ENCODE data around the gene CXCL1. TPM values are rescaled to one million over a fixed set of nuclear protein-coding genes. Genes with fewer than 3 reads are reported as not detected.

The CXCL1 gene
- total RNA-seq, 1 experiment from 2014 or later, result 21.4 TPM

- DNase-seq (ENCODE audit: low read depth), result peak; percentile 66
These were observed 47.9 kb downstream of the CXCL1 start for GRCh38 chr4:73917081-73917501.

GRCh38 chr4:73918058-73918457, 48.9 kb downstream of the CXCL1 start:
- no peak for DNase-seq (ENCODE audit: low read depth)

- DNase-seq (ENCODE audit: low read depth), result no peak
These were observed 50.5 kb downstream of the CXCL1 start for GRCh38 chr4:73919691-73920090.

Other genes starting within 250 kb of the CXCL1 start
- gene RASSF6, start 249.0 kb upstream of the CXCL1 start, total RNA-seq (2014; rRNA removed; shearing (Covaris generic)), result not detected in 2 replicates
- 166 and 198 TPM in 2 replicates for gene CXCL8, start 128.8 kb upstream of the CXCL1 start, total RNA-seq (2014; rRNA removed; shearing (Covaris generic))
- gene CXCL6, start 32.7 kb upstream of the CXCL1 start, total RNA-seq (2014; rRNA removed; shearing (Covaris generic)), result 0.06 TPM in 1 of 2 replicates, not detected in the other
- gene PF4V1, start 16.1 kb upstream of the CXCL1 start, total RNA-seq (2014; rRNA removed; shearing (Covaris generic)), result not detected in 2 replicates
- not detected in 2 replicates for gene PF4, start 112.6 kb downstream of the CXCL1 start, total RNA-seq (2014; rRNA removed; shearing (Covaris generic))
- gene PPBP, start 118.8 kb downstream of the CXCL1 start, total RNA-seq (2014; rRNA removed; shearing (Covaris generic)), result not detected in 2 replicates
- 0.77 TPM in 1 of 2 replicates, not detected in the other for gene CXCL5, start 129.3 kb downstream of the CXCL1 start, total RNA-seq (2014; rRNA removed; shearing (Covaris generic))
- gene CXCL3, start 169.3 kb downstream of the CXCL1 start, total RNA-seq (2014; rRNA removed; shearing (Covaris generic)), result 0.63 and 1.8 TPM in 2 replicates
- gene CXCL2, start 229.8 kb downstream of the CXCL1 start, total RNA-seq (2014; rRNA removed; shearing (Covaris generic)), result 1.0 and 1.1 TPM in 2 replicates

All from Daoy (cell line).